ENCODE data around the gene ABCA8. TPM values are rescaled to one million over a fixed set of nuclear protein-coding genes. Genes with fewer than 3 reads are reported as not detected.
"Not testable (repeated sequence)": the region's sequence is repeated elsewhere in the genome, so short reads cannot be mapped to it uniquely, and the experiment has no call there.

The ABCA8 gene
- total and polyA plus RNA-seq, 2 of the 8 experiments (the other 6 are each of a cell fraction or from before 2014, with no cell fraction given): not detected

DNA sequence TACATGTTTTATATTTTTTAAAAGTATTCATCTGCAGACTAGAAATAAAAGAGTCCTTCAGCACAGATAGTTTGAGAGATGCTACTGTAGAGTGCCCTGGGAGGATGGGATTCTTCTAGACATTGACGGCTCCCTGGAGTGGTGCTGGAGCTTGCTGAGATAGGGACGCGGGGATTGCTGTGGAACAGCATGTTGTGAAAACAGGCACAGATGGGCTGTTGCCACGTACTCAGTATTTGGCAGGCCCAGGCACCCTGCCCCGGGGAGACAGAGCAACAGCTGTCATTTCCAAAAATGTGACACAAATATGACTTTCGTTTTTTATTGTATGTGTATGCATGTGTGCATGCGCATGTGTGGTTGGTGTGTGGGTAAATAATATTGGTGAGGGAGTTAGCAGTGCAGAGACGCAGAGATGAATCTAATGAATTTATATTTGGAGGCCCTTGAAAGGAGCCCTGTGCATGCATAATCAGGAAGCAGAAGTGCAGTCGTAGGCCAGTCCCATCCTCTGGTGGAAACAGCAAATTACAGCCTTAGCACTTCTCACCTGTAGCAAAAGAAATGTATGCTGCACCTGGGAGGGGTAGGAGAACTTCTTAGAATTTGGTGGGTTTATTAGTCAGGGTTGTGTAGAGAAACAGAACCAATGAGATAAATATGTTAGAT lies 6.2 kb upstream of the ABCA8 start (continued):
- TF ChIP-seq PHF8 (conservative IDR thresholded peaks at IDR 0.05; ENCODE audit: low read depth, low read length) (no peak), BRCA1 (IDR thresholded peaks at IDR 0.05; ENCODE audit: low read depth, low read length) (no peak), ASH2L (IDR thresholded peaks at IDR 0.05; ENCODE audit: low read length) (no peak), SRF (IDR thresholded peaks at IDR 0.05; ENCODE audit: low read depth, low read length) (no peak), JUN (IDR thresholded peaks at IDR 0.05; ENCODE audit: low read depth, low read length) (no peak)
- TF ChIP-seq, protein P1, sequence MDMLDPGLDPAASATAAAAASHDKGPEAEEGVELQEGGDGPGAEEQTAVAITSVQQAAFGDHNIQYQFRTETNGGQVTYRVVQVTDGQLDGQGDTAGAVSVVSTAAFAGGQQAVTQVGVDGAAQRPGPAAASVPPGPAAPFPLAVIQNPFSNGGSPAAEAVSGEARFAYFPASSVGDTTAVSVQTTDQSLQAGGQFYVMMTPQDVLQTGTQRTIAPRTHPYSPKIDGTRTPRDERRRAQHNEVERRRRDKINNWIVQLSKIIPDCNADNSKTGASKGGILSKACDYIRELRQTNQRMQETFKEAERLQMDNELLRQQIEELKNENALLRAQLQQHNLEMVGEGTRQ (IDR thresholded peaks at IDR 0.05; ENCODE audit: low read length): no peak

DNA sequence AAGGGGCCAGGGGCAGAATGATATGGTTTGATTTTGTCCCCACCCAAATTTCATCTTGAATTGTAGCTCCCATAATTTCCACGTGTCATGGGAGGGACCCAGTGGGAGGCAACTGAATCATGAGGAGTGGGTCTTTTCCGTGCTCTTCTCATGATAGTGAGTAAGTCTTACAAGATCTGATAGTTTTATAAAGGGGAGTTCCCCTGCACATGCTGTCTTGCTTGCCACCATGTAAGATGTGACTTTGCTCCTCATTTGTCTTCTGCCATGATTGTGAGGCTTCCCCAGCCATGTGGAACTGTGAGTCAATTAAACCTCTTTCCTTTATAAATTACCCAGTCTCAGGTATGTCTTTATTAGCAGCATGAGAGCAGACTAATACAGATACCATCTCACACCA lies 3.9 kb upstream of the ABCA8 start:
- H4K91ac ChIP-seq (replicated peaks; ENCODE audit: insufficient read length, low read length); H3K79me1 ChIP-seq (ENCODE audit: low read depth, low read length); H3K4me3 ChIP-seq (ENCODE audit: extremely low read depth in 1 of 4, insufficient read depth in 2 of 4, low read depth in 3 of 4, low read length in 4 of 4); H3K14ac ChIP-seq (ENCODE audit: insufficient read length); H3K56ac ChIP-seq (replicated peaks; ENCODE audit: insufficient read length, low read depth, low read length); H4K20me1 ChIP-seq (replicated peaks in 1 of 2; ENCODE audit: control insufficient read depth in 1 of 2, insufficient read depth in 2 of 2, low read length in 2 of 2); H3K79me2 ChIP-seq (ENCODE audit: control insufficient read depth in 1 of 2, insufficient read depth in 2 of 2, low read length in 2 of 2); H3K4me2 ChIP-seq (ENCODE audit: insufficient read depth in 1 of 2, low read depth in 2 of 2, low read length in 2 of 2); H2BK5ac ChIP-seq (ENCODE audit: low read depth, low read length); H2AK5ac ChIP-seq (ENCODE audit: low read depth, low read length); H3K27me3 ChIP-seq (replicated peaks in 1 of 4; ENCODE audit: control insufficient read depth in 3 of 4, extremely low read depth in 1 of 4, insufficient read depth in 3 of 4, low read length in 3 of 4); H3K18ac ChIP-seq (ENCODE audit: extremely low read depth, low read length); DNase-seq (ENCODE audit: low read depth in 1 of 2, low spot score in 2 of 2); H3K23me2 ChIP-seq (ENCODE audit: low read depth, low read length); H3K36me3 ChIP-seq (ENCODE audit: control insufficient read depth in 2 of 4, insufficient read depth in 4 of 4, low read length in 3 of 4); POLR2A ChIA-PET (ENCODE audit: partially characterized antibody); FAIRE-seq; H3K23ac ChIP-seq (ENCODE audit: insufficient read length); H3K9ac ChIP-seq (replicated peaks in 1 of 4; ENCODE audit: extremely low read depth in 1 of 4, low read depth in 3 of 4, low read length in 3 of 4); H4K8ac ChIP-seq (ENCODE audit: extremely low read depth, insufficient read depth, low read length); H3K27ac ChIP-seq (ENCODE audit: low read depth, low read length); H3K4ac ChIP-seq (replicated peaks; ENCODE audit: insufficient read length, low read depth, low read length); H2BK120ac ChIP-seq (replicated peaks; ENCODE audit: low read depth, low read length); H4K5ac ChIP-seq (ENCODE audit: insufficient read length, low read depth, low read length); H2BK12ac ChIP-seq (ENCODE audit: low read depth, low read length); H3K4me1 ChIP-seq (replicated peaks in 1 of 4; ENCODE audit: control insufficient read depth in 3 of 4, insufficient read depth in 4 of 4, low read length in 3 of 4); H3K9me3 ChIP-seq (ENCODE audit: insufficient read depth in 2 of 2, low read depth in 1 of 2, low read length in 1 of 2); CTCF ChIA-PET (ENCODE audit: partially characterized antibody); H2AFZ ChIP-seq (ENCODE audit: low read length); H2BK15ac ChIP-seq (ENCODE audit: low read length); H2BK20ac ChIP-seq (ENCODE audit: low read length): not testable (repeated sequence)
- 97% methylated on average over 2 of the region's 2 CpGs; no CpG with 5 or more reads in 1 of the 2 experiments for WGBS, 2 experiments (ENCODE audit: extremely low coverage in 1 of 2, insufficient coverage in 1 of 2, insufficient read length in 1 of 2, insufficient replicate concordance in 2 of 2, low coverage in 1 of 2, low lambda C conversion rate in 2 of 2, missing lambda C conversion rate in 1 of 2)
